Measurements from ENCODE around the gene GMDS. TPM values are rescaled to one million over a fixed set of nuclear protein-coding genes. Genes with fewer than 3 reads are reported as not detected.

Gene GMDS
- total RNA-seq, 1 experiment from 2014 or later: 31.1 TPM

GRCh38 chr6:1606780-1607515 lies 638.5 kb downstream of the GMDS start:
- H3K36me3 ChIP-seq (ENCODE audit: control insufficient read depth, insufficient read depth, low read length): no peaks in the 10 kb centered on the region
- intact Hi-C loops (cut with micrococcal nuclease; ENCODE audit: unreplicated experiment): loop anchor here (10.0 kb wide), 1 partner anchor 188 kb away; no protein-coding TSS in a partner anchor
- no peaks in the 10 kb centered on the region for H3K27me3 ChIP-seq (replicated peaks; ENCODE audit: control insufficient read depth, insufficient read depth, low read length)
- no peaks in the 10 kb centered on the region for H3K4me1 ChIP-seq
- H3K9me3 ChIP-seq: no peaks in the 10 kb centered on the region
- Mint-ChIP-seq H3K36me3 (ENCODE audit: insufficient read depth, unreplicated experiment) (peaks cover 15% of the 10 kb centered on the region), H3K4me3 (ENCODE audit: unreplicated experiment) (peak overlapping the region; percentile 25), H3K27me3 (ENCODE audit: insufficient read depth, unreplicated experiment) (peaks cover 2% of the 10 kb centered on the region), H3K27ac (ENCODE audit: unreplicated experiment) (no peak overlapping the region), H3K4me1 (ENCODE audit: low read depth, unreplicated experiment) (no peaks in the 10 kb centered on the region), H3K9me3 (ENCODE audit: unreplicated experiment) (no peaks in the 10 kb centered on the region)
- TF ChIP-seq CTCF (IDR thresholded peaks at IDR 0.05; ENCODE audit: insufficient read depth in 1 of 2, low read depth in 1 of 2, low read length in 1 of 2, severe bottlenecking in 1 of 2, unreplicated experiment in 1 of 2): no peak
- H3K4me3 ChIP-seq (ENCODE audit: low read depth, low read length): no peak overlapping the region
- ChIA-PET POLR2A (no interaction called here), CTCF (no interaction called here)
- no peak for DNase-seq
- BruUV-seq (replicated peaks): no TSS peak

- ChIA-PET POLR2A (no interaction called here), CTCF (no interaction called here)
- Mint-ChIP-seq H3K27ac (ENCODE audit: unreplicated experiment) (no peak overlapping the region), H3K36me3 (ENCODE audit: insufficient read depth, unreplicated experiment) (peaks cover 15% of the 10 kb centered on the region), H3K4me3 (ENCODE audit: unreplicated experiment) (no peak overlapping the region), H3K27me3 (ENCODE audit: insufficient read depth, unreplicated experiment) (peaks cover 2% of the 10 kb centered on the region), H3K4me1 (ENCODE audit: low read depth, unreplicated experiment) (no peaks in the 10 kb centered on the region), H3K9me3 (ENCODE audit: unreplicated experiment) (no peaks in the 10 kb centered on the region)
- intact Hi-C loops (cut with micrococcal nuclease; ENCODE audit: unreplicated experiment): loop anchor here (2.0 to 10.0 kb wide), 3 partner anchors 189 to 1029 kb away; no protein-coding TSS in a partner anchor
- no peak for TF ChIP-seq CTCF (IDR thresholded peaks at IDR 0.05; ENCODE audit: insufficient read depth in 1 of 2, low read depth in 1 of 2, low read length in 1 of 2, severe bottlenecking in 1 of 2, unreplicated experiment in 1 of 2)
- Histone ChIP-seq H3K4me3 (ENCODE audit: low read depth, low read length) (no peak overlapping the region), H3K27me3 (replicated peaks; ENCODE audit: control insufficient read depth, insufficient read depth, low read length) (no peaks in the 10 kb centered on the region), H3K4me1 (no peaks in the 10 kb centered on the region), H3K36me3 (ENCODE audit: control insufficient read depth, insufficient read depth, low read length) (no peaks in the 10 kb centered on the region), H3K9me3 (no peaks in the 10 kb centered on the region)
- BruUV-seq (replicated peaks): no TSS peak
- no peak for DNase-seq
Observed at GRCh38 chr6:1605893-1606779, 639.3 kb downstream of the GMDS start.

- peaks cover 11% of the 10 kb centered on the region for H3K36me3 Mint-ChIP-seq (ENCODE audit: insufficient read depth, unreplicated experiment)
- no peaks in the 10 kb centered on the region for H3K9me3 Mint-ChIP-seq (ENCODE audit: unreplicated experiment)
- H3K27me3 Mint-ChIP-seq (ENCODE audit: insufficient read depth, unreplicated experiment): peaks cover 2% of the 10 kb centered on the region
- no peak for DNase-seq
- no peaks in the 10 kb centered on the region for H3K4me1 Mint-ChIP-seq (ENCODE audit: low read depth, unreplicated experiment)
- CTCF ChIA-PET: no interaction called here
- Histone ChIP-seq H3K4me1 (no peaks in the 10 kb centered on the region), H3K36me3 (ENCODE audit: control insufficient read depth, insufficient read depth, low read length) (no peaks in the 10 kb centered on the region), H3K4me3 (ENCODE audit: low read depth, low read length) (no peak overlapping the region; the same call in 1 of the 2 replicates), H3K9me3 (no peaks in the 10 kb centered on the region), H3K27me3 (replicated peaks; ENCODE audit: control insufficient read depth, insufficient read depth, low read length) (no peaks in the 10 kb centered on the region)
- no peak for TF ChIP-seq CTCF (IDR thresholded peaks at IDR 0.05; ENCODE audit: insufficient read depth in 1 of 2, low read depth in 1 of 2, low read length in 1 of 2, severe bottlenecking in 1 of 2, unreplicated experiment in 1 of 2)
- peak overlapping the region; percentile 22 for H3K4me3 Mint-ChIP-seq (ENCODE audit: unreplicated experiment)
- POLR2A ChIA-PET: no interaction called here
- no TSS peak for BruUV-seq (replicated peaks)
- intact Hi-C loops (cut with micrococcal nuclease; ENCODE audit: unreplicated experiment): loop anchor here (2.0 to 10.0 kb wide), 3 partner anchors 190 to 1030 kb away; no protein-coding TSS in a partner anchor
- no peak overlapping the region for H3K27ac Mint-ChIP-seq (ENCODE audit: unreplicated experiment)
Observed at GRCh38 chr6:1605004-1605892, 640.2 kb downstream of the GMDS start.

Data from Caco-2 (cell line).